Islet precursor cell (in vitro differentiated cells): ENCODE results near the gene JAG1.
A peak's percentile ranks its signal among the peaks of the same experiment; 100 is the strongest.
"Not testable (repeated sequence)": the region's sequence is repeated elsewhere in the genome, so short reads cannot be mapped to it uniquely, and the experiment has no call there.

Source experiments
- DNase-seq: peaks from one replicate; pipeline ENCODE4 v3.0.0-alpha.2; 2018

Gene JAG1

GRCh38 chr20:10635476-10636208 lies 38.2 kb downstream of the JAG1 start:
- no peak for DNase-seq

- DNase-seq = no peak
These were observed 39.0 kb downstream of the JAG1 start for GRCh38 chr20:10634683-10635411.

GRCh38 chr20:10634211-10634610 lies 39.6 kb downstream of the JAG1 start:
- DNase-seq = no peak

GRCh38 chr20:10633718-10634117 lies 40.1 kb downstream of the JAG1 start:
- DNase-seq = no peak

GRCh38 chr20:10632721-10633509 lies 40.9 kb downstream of the JAG1 start:
- DNase-seq = peak; percentile 81

- DNase-seq = no peak
These were observed 42.7 kb downstream of the JAG1 start for GRCh38 chr20:10631126-10631525.

- DNase-seq = peak; percentile 90
These were observed 43.7 kb downstream of the JAG1 start for GRCh38 chr20:10629946-10630650.

- peak; percentile 18 for DNase-seq
These were observed 46.9 kb downstream of the JAG1 start for GRCh38 chr20:10626896-10627295.

- DNase-seq = peak; percentile 56
These were observed 48.2 kb downstream of the JAG1 start for GRCh38 chr20:10625641-10626040.

- peak; percentile 87 for DNase-seq
These were observed 51.0 kb downstream of the JAG1 start for GRCh38 chr20:10622657-10623418.

- DNase-seq = peak; percentile 26
These were observed 52.6 kb downstream of the JAG1 start for GRCh38 chr20:10621149-10621548.

GRCh38 chr20:10619427-10619826 lies 54.4 kb downstream of the JAG1 start:
- peak; percentile 75 for DNase-seq

GRCh38 chr20:10618611-10619245 lies 55.1 kb downstream of the JAG1 start:
- peak; percentile 44 for DNase-seq

GRCh38 chr20:10617549-10618133 lies 56.2 kb downstream of the JAG1 start:
- peak; percentile 26 for DNase-seq

- peak; percentile 3 for DNase-seq
These were observed 57.6 kb downstream of the JAG1 start for GRCh38 chr20:10616212-10616611.

GRCh38 chr20:10613911-10614310 lies 59.9 kb downstream of the JAG1 start:
- DNase-seq = no peak

- not testable (repeated sequence) for DNase-seq
These were observed 60.4 kb downstream of the JAG1 start for GRCh38 chr20:10613426-10613825.

GRCh38 chr20:10611357-10611756 lies 62.4 kb downstream of the JAG1 start:
- DNase-seq = peak; percentile 86

GRCh38 chr20:10610251-10610650 lies 63.5 kb downstream of the JAG1 start:
- peak; percentile 19 for DNase-seq

GRCh38 chr20:10609770-10610169 lies 64.0 kb downstream of the JAG1 start:
- no peak for DNase-seq

- DNase-seq = no peak
These were observed 64.5 kb downstream of the JAG1 start for GRCh38 chr20:10609276-10609675.
